Skeletal muscle cell (primary cell): ENCODE results near the gene UBL7.

ENCODE experiments used
- DNase-seq: peaks from one replicate; pipeline ENCODE4 v3.0.0-alpha.2; 2010; ENCODE audit warnings: low read depth
- H3K4me3 ChIP-seq: 2 replicates; pipeline ENCODE4 v1.5.1; 2011; ENCODE audit warnings: low read depth, mild to moderate bottlenecking, control low read depth, low read length, moderate library complexity

The UBL7 gene

GRCh38 chr15:74427607-74428441 is 33.1 kb downstream of the UBL7 start:
- no peak overlapping the region for H3K4me3 ChIP-seq

GRCh38 chr15:74426404-74427281 is 34.3 kb downstream of the UBL7 start:
- no peak overlapping the region for H3K4me3 ChIP-seq
- no peak for DNase-seq

More at GRCh38 chr15:74427607-74428441, 33.1 kb downstream of the UBL7 start:
- no peak for DNase-seq

GRCh38 chr15:74425630-74426029 is 35.3 kb downstream of the UBL7 start:
- H3K4me3 ChIP-seq = no peak overlapping the region
- DNase-seq = no peak

GRCh38 chr15:74424901-74425528 is 35.9 kb downstream of the UBL7 start:
- no peak overlapping the region for H3K4me3 ChIP-seq
- DNase-seq = no peak

GRCh38 chr15:74423431-74424257 is 37.3 kb downstream of the UBL7 start:
- no peak for DNase-seq
- H3K4me3 ChIP-seq = no peak overlapping the region

- DNase-seq = no peak
- no peak overlapping the region for H3K4me3 ChIP-seq
These were observed 38.1 kb downstream of the UBL7 start for GRCh38 chr15:74422652-74423430.

GRCh38 chr15:74422265-74422651 is 38.7 kb downstream of the UBL7 start:
- no peak for DNase-seq
- H3K4me3 ChIP-seq = no peak overlapping the region

GRCh38 chr15:74421302-74422245 is 39.4 kb downstream of the UBL7 start:
- no peak for DNase-seq
- H3K4me3 ChIP-seq = no peak overlapping the region

- no peak overlapping the region for H3K4me3 ChIP-seq
- no peak for DNase-seq
These were observed 40.6 kb downstream of the UBL7 start for GRCh38 chr15:74420193-74420905.

- H3K4me3 ChIP-seq = no peak overlapping the region
These were observed 41.5 kb downstream of the UBL7 start for GRCh38 chr15:74419432-74419831.

GRCh38 chr15:74418575-74419338 is 42.2 kb downstream of the UBL7 start:
- DNase-seq = no peak
- no peak overlapping the region for H3K4me3 ChIP-seq

More at GRCh38 chr15:74419432-74419831, 41.5 kb downstream of the UBL7 start:
- DNase-seq = no peak

GRCh38 chr15:74417670-74418069 is 43.3 kb downstream of the UBL7 start:
- no peak overlapping the region for H3K4me3 ChIP-seq

GRCh38 chr15:74417225-74417624 is 43.7 kb downstream of the UBL7 start:
- H3K4me3 ChIP-seq = no peak overlapping the region
- peak; percentile 55 for DNase-seq

More at GRCh38 chr15:74417670-74418069, 43.3 kb downstream of the UBL7 start:
- no peak for DNase-seq

GRCh38 chr15:74415966-74416916 is 44.7 kb downstream of the UBL7 start:
- H3K4me3 ChIP-seq = no peak overlapping the region

More at GRCh38 chr15:74415966-74416916, 44.7 kb downstream of the UBL7 start:
- DNase-seq = no peak
